CD14-positive monocyte (primary cell): Measurements from ENCODE around the gene PTPRN2. TPM values are rescaled to one million over a fixed set of nuclear protein-coding genes. Genes with fewer than 3 reads are reported as not detected.

Experiments
- DNase-seq, 3 donors: peaks; one replicate each; pipeline ENCODE4 v3.0.0-alpha.2; 2011 to 2022
- H2AFZ ChIP-seq: 2 replicates; pipeline ENCODE4 v1.6.0; 2012; ENCODE audit warnings: mild to moderate bottlenecking, low read depth, low read length, inconsistent platforms; ENCODE audit not compliant: insufficient read depth, poor library complexity, severe bottlenecking
- H3K27ac ChIP-seq, 2 donors: 1 replicate in 1 of 2; 2 replicates in 1 of 2; pipeline ENCODE4 v1.5.1; 2012 to 2013; ENCODE audit warnings: low read length in 2 of 2, control low read depth in 1 of 2, inconsistent platforms in 1 of 2, low read depth in 1 of 2, mild to moderate bottlenecking in 1 of 2
- H3K27me3 ChIP-seq, 2 donors: one replicate each; pipeline versions ENCODE4 v1.6.0 to v1.6.1; 2011 to 2013; ENCODE audit warnings: low read length in 2 of 2; ENCODE audit not compliant: control insufficient read depth in 2 of 2, insufficient read depth in 2 of 2
- H3K36me3 ChIP-seq, 2 donors: replicated peaks in 1 of 2; 1 replicate in 1 of 2; 2 replicates in 1 of 2; pipeline versions ENCODE4 v1.5.1 to v1.6.1; 2012 to 2013; ENCODE audit warnings: low read length in 2 of 2, control low read depth in 1 of 2, inconsistent platforms in 1 of 2, mild to moderate bottlenecking in 1 of 2; ENCODE audit not compliant: insufficient read depth in 2 of 2, control insufficient read depth in 1 of 2
- H3K4me1 ChIP-seq, 2 donors: 1 replicate in 1 of 2; 2 replicates in 1 of 2; pipeline versions ENCODE4 v1.5.1 to v1.6.1; 2012 to 2013; ENCODE audit warnings: low read length in 2 of 2, control low read depth in 1 of 2, inconsistent platforms in 1 of 2, mild to moderate bottlenecking in 1 of 2, moderate library complexity in 1 of 2; ENCODE audit not compliant: insufficient read depth in 2 of 2, control insufficient read depth in 1 of 2
- H3K4me2 ChIP-seq: replicated peaks from 2 replicates; pipeline ENCODE3; 2012; ENCODE audit warnings: low read length, moderate library complexity, mild to moderate bottlenecking; ENCODE audit not compliant: poor library complexity, severe bottlenecking; ENCODE audit errors: extremely low read depth
- H3K4me3 ChIP-seq, 3 experiments: fragments of 200-600 bp in 1 of 3; sonication (generic) in 1 of 3; replicated peaks in 1 of 3; 1 replicate in 2 of 3; 2 replicates in 1 of 3; pipeline ENCODE4 v1.5.1; 2011 to 2013; ENCODE audit warnings: low read length in 3 of 3, mild to moderate bottlenecking in 3 of 3, control low read depth in 2 of 3, low read depth in 2 of 3, inconsistent platforms in 1 of 3, moderate library complexity in 1 of 3
- H3K79me2 ChIP-seq: 2 replicates; pipeline ENCODE4 v1.6.0; 2012; ENCODE audit warnings: mild to moderate bottlenecking, control low read depth, inconsistent platforms, low read length, moderate library complexity; ENCODE audit not compliant: insufficient read depth
- H3K9ac ChIP-seq: 2 replicates; pipeline ENCODE4 v1.6.0; 2017; ENCODE audit warnings: low read length, mild to moderate bottlenecking; ENCODE audit not compliant: insufficient read depth, poor library complexity, severe bottlenecking
- H3K9me3 ChIP-seq, 2 donors: replicated peaks in 1 of 2; 1 replicate in 1 of 2; 2 replicates in 1 of 2; pipeline versions ENCODE4 v1.5.1 to v1.6.1; 2012 to 2013; ENCODE audit warnings: low read length in 2 of 2, control low read depth in 1 of 2; ENCODE audit not compliant: control insufficient read depth in 1 of 2, insufficient read depth in 1 of 2
- H4K20me1 ChIP-seq: 2 replicates; pipeline ENCODE4 v1.6.0; 2012; ENCODE audit warnings: mild to moderate bottlenecking, low read length, control low read depth, moderate library complexity; ENCODE audit not compliant: insufficient read depth
- H3K27ac Mint-ChIP-seq, 7 donors: one replicate each; pipeline ENCODE4 v1.8.0; 2020; ENCODE audit warnings: mild to moderate bottlenecking in 7 of 7, mixed read lengths in 7 of 7, moderate library complexity in 6 of 7, inconsistent platforms in 2 of 7
- H3K27me3 Mint-ChIP-seq, 3 donors: one replicate each; pipeline ENCODE4 v1.8.0; 2021 to 2022; ENCODE audit warnings: low read depth in 3 of 3, mild to moderate bottlenecking in 3 of 3, mixed read lengths in 3 of 3, moderate library complexity in 3 of 3, inconsistent platforms in 1 of 3
- H3K36me3 Mint-ChIP-seq, 2 donors: one replicate each; pipeline ENCODE4 v1.8.0; 2020; ENCODE audit warnings: mixed read lengths in 2 of 2, inconsistent platforms in 1 of 2, mild to moderate bottlenecking in 1 of 2
- H3K4me1 Mint-ChIP-seq: one replicate; pipeline ENCODE4 v1.8.0; 2020; ENCODE audit warnings: mild to moderate bottlenecking, mixed read lengths
- H3K4me3 Mint-ChIP-seq, 2 donors: one replicate each; pipeline ENCODE4 v1.8.0; 2020; ENCODE audit warnings: mild to moderate bottlenecking in 2 of 2, mixed read lengths in 2 of 2, moderate library complexity in 1 of 2
- H3K9me3 Mint-ChIP-seq, 7 donors: one replicate each; pipeline ENCODE4 v1.8.0; 2020 to 2022; ENCODE audit warnings: mixed read lengths in 7 of 7, mild to moderate bottlenecking in 6 of 7, moderate library complexity in 6 of 7, inconsistent platforms in 2 of 7
- CTCF ChIP-seq: fragments of 200-600 bp; IDR thresholded peaks from one replicate; pipeline ENCODE4 v1.8.0; 2022; ENCODE audit warnings: antibody characterized with exemption, mild to moderate bottlenecking
- WGBS: methylation state at CpG from one replicate; pipeline ENCODE4 v1.1.5; 2013; ENCODE audit warnings: missing lambda C conversion rate; ENCODE audit not compliant: insufficient coverage; 5-methylcytosine and 5-hydroxymethylcytosine counted together
- intact Hi-C, 2 donors: fragments of 100-400 bp; cut with micrococcal nuclease; formaldehyde crosslinking; loops; one replicate each; pipeline versions ENCODE4 v1.15.0 to v1.15.1; 2023
- polyA plus RNA-seq, 3 donors: library from polyadenylated mRNA; depleted of rRNA in 1 of 3; unstranded in 2 of 3; stranded (reverse) in 1 of 3; fragments of 300-500 nt in 2 of 3; fragments of >200 nt in 1 of 3; fragmentation: Illumina TruSeq in 2 of 3; gene quantifications; 1 replicate in 2 of 3; 2 replicates in 1 of 3; pipeline ENCODE4 v1.2.3, GENCODE V29; 2012 to 2021

Gene PTPRN2
- polyA plus RNA-seq, 3 donors: 0.25 to 1.4 (median 0.97) TPM

GRCh38 chr7:157607218-157607617 is 980.4 kb downstream of the PTPRN2 start:
- no peak for TF ChIP-seq CTCF
- peaks cover 2 to 5% (median 3%) of the 10 kb centered on the region in 7 donors for H3K9me3 Mint-ChIP-seq
- 89% methylated on average over 10 of the region's 10 CpGs for WGBS
- DNase-seq: no peak
- H4K20me1 ChIP-seq: no peaks in the 10 kb centered on the region
- H3K27ac Mint-ChIP-seq: no peak overlapping the region
- H3K27me3 ChIP-seq: peaks cover 0 to 11% of the 10 kb centered on the region in 2 donors
- no peak overlapping the region for H3K9ac ChIP-seq
- H3K4me1 Mint-ChIP-seq: peaks cover 1% of the 10 kb centered on the region
- peaks cover under 1% of the 10 kb centered on the region in 2 donors for H3K4me1 ChIP-seq
- peaks cover 12 to 13% (median 13%) of the 10 kb centered on the region in 3 donors for H3K27me3 Mint-ChIP-seq
- H3K27ac ChIP-seq: no peak overlapping the region
- no peak overlapping the region for H3K4me2 ChIP-seq
- no peak overlapping the region for H3K4me3 Mint-ChIP-seq
- no peaks in the 10 kb centered on the region for H3K36me3 ChIP-seq
- H2AFZ ChIP-seq: no peak overlapping the region
- H3K36me3 Mint-ChIP-seq: peaks cover 0 to 1% of the 10 kb centered on the region in 2 donors
- no peak overlapping the region for H3K4me3 ChIP-seq
- H3K9me3 ChIP-seq: peaks cover 0 to 2% of the 10 kb centered on the region in 2 donors
- intact Hi-C loops: no loop called here
- no peaks in the 10 kb centered on the region for H3K79me2 ChIP-seq

- Histone ChIP-seq H3K9ac (no peak overlapping the region), H3K27ac (no peak overlapping the region), H2AFZ (no peak overlapping the region), H3K4me1 (no peaks in the 10 kb centered on the region), H3K9me3 (no peaks in the 10 kb centered on the region), H3K79me2 (no peaks in the 10 kb centered on the region), H3K27me3 (peaks cover 0 to 4% of the 10 kb centered on the region in 2 donors), H3K36me3 (no peaks in the 10 kb centered on the region), H3K4me2 (no peak overlapping the region), H3K4me3 (no peak overlapping the region), H4K20me1 (no peaks in the 10 kb centered on the region)
- H3K9me3 Mint-ChIP-seq: peaks cover 0 to 2% (median 0%) of the 10 kb centered on the region in 7 donors
- intact Hi-C loops: no loop called here
- H3K36me3 Mint-ChIP-seq: no peaks in the 10 kb centered on the region
- H3K4me3 Mint-ChIP-seq: no peak overlapping the region
- H3K4me1 Mint-ChIP-seq: no peaks in the 10 kb centered on the region
- no peak for DNase-seq
- no peak for TF ChIP-seq CTCF
- 72% methylated on average over 5 of the region's 9 CpGs for WGBS
- peaks cover 4 to 9% (median 8%) of the 10 kb centered on the region in 3 donors for H3K27me3 Mint-ChIP-seq
- H3K27ac Mint-ChIP-seq: no peak overlapping the region
Observed at GRCh38 chr7:157606140-157606539, 981.5 kb downstream of the PTPRN2 start.
